Measurements from ENCODE around the gene STAT2.

GRCh38 chr12:56298828-56299227 lies 61.1 kb downstream of the STAT2 start:
- TF ChIP-seq EP300 (IDR thresholded peaks at IDR 0.05) (no peak), CTCF (IDR thresholded peaks at IDR 0.05) (no peak), POLR2A (IDR thresholded peaks at IDR 0.05) (no peak)
